ENCODE data around the gene RIC3.

GRCh38 chr11:8102296-8102915, 66.4 kb downstream of the RIC3 start:
- TF ChIP-seq CTCF (IDR thresholded peaks at IDR 0.05; ENCODE audit: low read depth, low read length) (no peak), EZH2phosphoT487 (IDR thresholded peaks at IDR 0.05; ENCODE audit: low read depth) (no peak)
